ENCODE data around the gene RPUSD1. TPM values are rescaled to one million over a fixed set of nuclear protein-coding genes. Genes with fewer than 3 reads are reported as not detected.

Gene RPUSD1, protein sequence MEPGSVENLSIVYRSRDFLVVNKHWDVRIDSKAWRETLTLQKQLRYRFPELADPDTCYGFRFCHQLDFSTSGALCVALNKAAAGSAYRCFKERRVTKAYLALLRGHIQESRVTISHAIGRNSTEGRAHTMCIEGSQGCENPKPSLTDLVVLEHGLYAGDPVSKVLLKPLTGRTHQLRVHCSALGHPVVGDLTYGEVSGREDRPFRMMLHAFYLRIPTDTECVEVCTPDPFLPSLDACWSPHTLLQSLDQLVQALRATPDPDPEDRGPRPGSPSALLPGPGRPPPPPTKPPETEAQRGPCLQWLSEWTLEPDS
- total RNA-seq (2022; extraction: Qiagen RNA extraction): 36.3 to 54.3 TPM (median 50.8 TPM) in 5 replicates

DNA sequence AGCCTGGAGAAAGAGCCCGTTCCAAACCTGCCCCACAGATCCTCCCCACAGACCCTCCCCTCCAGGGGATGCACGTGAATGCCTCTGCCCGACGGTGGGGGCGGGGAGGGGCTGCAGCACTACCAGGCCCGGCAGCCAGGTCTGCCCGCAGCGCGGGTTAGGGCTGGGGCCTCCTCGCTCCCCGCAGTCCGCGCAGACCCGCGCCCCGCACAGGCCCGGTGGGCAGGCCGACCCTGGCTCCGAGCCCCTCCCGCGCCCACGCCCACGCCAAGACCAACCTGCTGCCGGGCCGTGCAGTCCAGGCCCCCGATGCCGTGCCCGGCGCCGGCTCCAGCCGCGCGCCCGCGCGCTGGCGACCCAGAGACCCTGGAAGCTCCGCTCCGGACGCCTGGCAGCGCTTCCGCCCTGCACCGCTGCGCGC lies at the start of gene RPUSD1:
TSS of gene RPUSD1 (minus strand) at position 404 of the 421 bp plus-strand sequence. CDS start 644 bp downstream, outside the sequence.

DNA sequence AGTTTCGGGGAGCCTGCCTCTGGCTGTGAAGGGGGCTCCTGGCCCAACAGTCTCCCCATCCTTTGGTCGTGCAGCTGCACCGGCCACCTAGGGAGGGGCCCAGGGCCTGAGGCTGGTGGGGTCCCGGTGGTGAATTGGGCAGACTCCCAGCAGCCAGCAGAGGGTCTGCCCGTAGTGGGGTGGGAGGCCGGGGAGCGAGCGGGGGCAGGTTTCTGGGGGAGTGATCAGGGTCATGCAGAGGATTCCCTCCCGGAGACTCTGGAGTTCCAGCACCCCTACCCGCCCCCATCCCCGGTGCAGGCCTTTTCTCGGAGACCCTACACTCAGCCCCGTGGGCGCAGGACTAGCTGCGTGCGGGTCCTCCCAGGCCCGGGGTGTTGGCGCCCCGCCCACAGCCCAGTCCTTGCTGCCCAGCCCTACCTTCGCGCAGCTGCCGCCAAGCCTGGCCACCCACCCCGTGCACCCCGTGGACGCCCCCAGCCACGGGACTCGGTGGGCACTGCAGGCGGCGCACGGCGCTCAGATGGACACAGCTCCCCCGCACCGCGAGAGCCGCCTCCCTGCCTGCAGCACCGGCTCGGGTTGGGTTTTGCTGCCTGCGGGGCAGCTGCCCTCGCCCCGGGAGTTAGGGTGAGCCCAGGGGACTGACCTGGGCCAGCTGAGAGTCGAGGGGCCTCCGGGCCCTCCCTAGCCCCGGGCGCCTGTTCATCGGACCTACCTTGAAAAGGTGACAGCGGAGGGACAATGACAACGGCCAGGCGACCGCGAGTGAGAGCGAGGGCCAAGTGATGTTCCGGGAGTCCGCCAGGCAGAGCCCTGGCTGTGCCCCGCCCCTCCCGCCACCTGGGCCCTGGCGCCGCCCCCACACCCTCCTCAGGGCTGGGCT lies 12.0 kb upstream of the RPUSD1 start, which contains the start of gene GNG13:
TSS of gene GNG13 (minus strand) at position 787 of the 886 bp plus-strand sequence. CDS start 1,657 bp downstream, outside the sequence.

DNA sequence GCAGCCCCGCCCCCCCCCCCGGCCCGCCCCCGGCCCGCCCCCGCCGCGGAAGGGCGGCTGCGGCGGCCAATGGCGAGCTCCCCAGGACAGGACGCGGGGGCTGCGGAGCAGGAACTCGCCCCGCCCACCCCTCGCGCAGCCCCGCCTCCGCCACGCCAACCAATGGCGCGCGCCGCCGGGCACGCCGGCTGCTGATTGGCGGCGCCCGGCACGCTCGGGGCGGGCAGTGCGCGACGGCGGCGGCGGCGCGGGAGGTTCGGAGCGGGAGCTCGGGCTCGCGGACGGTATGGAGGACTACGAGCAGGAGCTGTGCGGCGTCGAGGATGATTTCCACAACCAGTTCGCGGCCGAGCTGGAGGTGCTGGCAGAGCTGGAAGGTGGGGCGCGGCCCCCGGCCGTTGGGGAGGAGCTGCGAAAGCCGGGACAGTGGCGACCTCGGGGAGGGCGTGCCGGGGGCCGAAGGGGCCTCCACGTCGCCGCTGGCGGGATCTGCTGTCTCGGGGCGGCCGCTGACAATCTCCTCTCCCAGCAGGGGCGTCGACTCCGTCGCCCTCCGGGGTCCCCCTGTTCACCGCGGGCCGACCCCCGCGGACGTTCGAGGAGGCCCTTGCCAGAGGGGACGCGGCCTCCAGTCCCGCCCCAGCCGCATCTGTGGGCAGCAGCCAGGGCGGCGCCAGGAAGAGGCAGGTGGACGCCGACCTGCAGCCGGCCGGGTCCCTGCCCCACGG lies 382 bp upstream of the RPUSD1 start, which contains the start of gene CHTF18:
TSS of gene CHTF18 (plus strand) at position 222 of the 728 bp plus-strand sequence. CDS start at position 287, 65 bp downstream.

DNA sequence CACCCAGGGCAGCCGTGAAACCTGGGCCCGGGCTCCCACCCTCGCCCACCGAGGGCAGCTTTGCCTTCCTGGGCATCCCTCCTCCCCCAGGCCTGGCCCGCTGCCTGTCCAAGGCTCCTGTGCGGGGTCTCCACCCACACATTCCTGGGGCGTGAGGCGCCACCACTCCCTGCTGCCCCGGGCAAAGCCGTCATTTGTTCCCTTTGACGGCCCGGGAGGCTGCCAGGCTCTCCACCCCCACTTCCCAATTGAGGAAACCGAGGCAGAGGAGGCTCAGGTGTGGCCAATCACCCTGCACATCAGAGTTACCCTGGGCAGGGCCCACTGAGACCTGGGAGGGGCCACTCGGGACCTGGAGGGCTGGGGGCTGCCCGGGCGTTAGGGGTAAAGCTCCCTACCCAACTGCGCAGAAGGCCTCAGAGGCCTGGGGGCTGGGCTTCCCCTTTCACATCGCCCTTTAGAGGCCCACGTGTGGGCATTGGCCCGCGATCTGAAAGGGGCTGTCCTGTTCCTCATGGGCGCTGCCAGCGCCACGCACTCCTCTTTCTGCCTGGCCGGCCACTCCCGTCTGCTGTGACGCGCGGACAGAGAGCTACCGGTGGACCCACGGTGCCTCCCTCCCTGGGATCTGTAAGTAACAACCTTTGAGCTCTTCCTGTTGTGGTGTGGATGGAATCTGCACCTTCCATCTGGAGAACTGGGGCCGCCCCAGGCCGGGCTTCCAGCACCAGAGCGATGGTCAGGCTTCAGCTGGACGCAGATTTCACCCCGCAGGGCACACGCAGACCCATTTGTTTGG lies 27.4 kb downstream of the RPUSD1 start, which contains the start of gene MSLN:
TSS of gene MSLN (plus strand) at position 190 of the 799 bp plus-strand sequence. CDS start 1,947 bp downstream, outside the sequence.

DNA sequence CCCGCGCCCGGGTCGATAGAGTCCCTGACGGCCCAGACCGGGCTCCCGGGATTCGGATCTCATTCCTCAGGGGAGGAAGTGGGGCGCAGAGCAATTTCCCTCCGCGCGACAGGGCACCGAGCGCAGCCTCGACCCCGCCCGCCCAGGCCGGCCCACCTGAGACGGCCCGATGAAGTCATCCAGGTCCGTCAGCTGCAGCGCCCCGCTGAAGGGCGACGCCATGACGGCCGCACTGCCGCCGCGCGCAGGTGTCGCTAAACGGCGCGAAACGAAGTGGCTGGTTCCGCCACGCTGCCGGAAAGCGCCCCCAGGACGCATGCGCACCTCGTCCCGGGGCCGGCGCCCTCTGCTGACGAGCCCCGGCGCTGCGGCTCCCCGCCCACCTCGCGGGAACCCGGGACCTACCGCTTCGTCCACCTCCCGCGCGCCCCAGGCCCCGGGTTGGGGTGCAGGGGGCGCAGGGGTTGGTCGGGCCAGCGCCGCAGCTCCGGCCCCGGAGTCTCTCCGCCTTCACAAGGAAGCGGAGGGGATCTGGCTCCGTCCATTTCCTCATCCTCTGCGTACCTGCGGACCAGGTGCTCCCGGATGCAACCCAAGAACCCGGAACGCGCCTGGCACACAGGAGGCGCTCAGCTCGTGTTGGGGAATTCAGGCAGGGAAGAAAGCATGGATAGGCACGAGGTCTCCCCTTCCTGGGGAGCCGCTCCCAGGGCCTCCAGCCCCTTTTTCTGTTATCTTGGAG lies 47.2 kb downstream of the RPUSD1 start, which contains the start of gene CIAO3:
TSS of gene CIAO3 (minus strand) at position 234 of the 742 bp plus-strand sequence. CDS start at position 222, 12 bp downstream.

Other genes with a start within 250 kb of the RPUSD1 start
- gene PRR35, start 228.0 kb downstream of the RPUSD1 start, total RNA-seq (2022; extraction: Qiagen RNA extraction): 0.14 to 0.22 TPM (median 0.16 TPM) in 5 replicates
- gene NHLRC4, start 221.4 kb downstream of the RPUSD1 start, total RNA-seq (2022; extraction: Qiagen RNA extraction): 0.17 to 0.32 TPM (median 0.23 TPM) in 5 replicates
- gene PIGQ, start 218.4 kb downstream of the RPUSD1 start, total RNA-seq (2022; extraction: Qiagen RNA extraction): 30.4 to 41.6 TPM (median 38.8 TPM) in 5 replicates
- 14.8 to 19.3 TPM (median 17.6 TPM) in 5 replicates for gene RAB40C, start 198.3 kb downstream of the RPUSD1 start, total RNA-seq (2022; extraction: Qiagen RNA extraction)
- gene WFIKKN1, start 157.4 kb downstream of the RPUSD1 start, total RNA-seq (2022; extraction: Qiagen RNA extraction): 0.10 to 0.23 TPM (median 0.18 TPM) in 5 replicates
- 63.7 to 140 TPM (median 135 TPM) in 5 replicates for gene METTL26, start 152.1 kb downstream of the RPUSD1 start, total RNA-seq (2022; extraction: Qiagen RNA extraction)
- gene MCRIP2, start 146.6 kb downstream of the RPUSD1 start, total RNA-seq (2022; extraction: Qiagen RNA extraction): 18.5 to 43.3 TPM (median 40.9 TPM) in 5 replicates
- 18.5 to 27.3 TPM (median 24.3 TPM) in 5 replicates for gene WDR90, start 139.0 kb downstream of the RPUSD1 start, total RNA-seq (2022; extraction: Qiagen RNA extraction)
- gene RHOT2, start 120.2 kb downstream of the RPUSD1 start, total RNA-seq (2022; extraction: Qiagen RNA extraction): 70.8 to 97.1 TPM (median 87.4 TPM) in 5 replicates
- 0.63 to 1.6 TPM (median 1.1 TPM) in 5 replicates for gene RHBDL1, start 112.7 kb downstream of the RPUSD1 start, total RNA-seq (2022; extraction: Qiagen RNA extraction)
- gene STUB1, start 108.0 kb downstream of the RPUSD1 start, total RNA-seq (2022; extraction: Qiagen RNA extraction): 79.2 to 127 TPM (median 122 TPM) in 5 replicates
- 73.2 to 80.1 TPM (median 77.6 TPM) in 5 replicates for gene JMJD8, start 104.0 kb downstream of the RPUSD1 start, total RNA-seq (2022; extraction: Qiagen RNA extraction)
- gene WDR24, start 98.0 kb downstream of the RPUSD1 start, total RNA-seq (2022; extraction: Qiagen RNA extraction): 5.3 to 6.9 TPM (median 6.1 TPM) in 5 replicates
- gene FBXL16, start 82.6 kb downstream of the RPUSD1 start, total RNA-seq (2022; extraction: Qiagen RNA extraction): 11.9 to 16.3 TPM (median 12.7 TPM) in 5 replicates
- 58.6 to 221 TPM (median 196 TPM) in 5 replicates for gene METRN, start 73.3 kb downstream of the RPUSD1 start, total RNA-seq (2022; extraction: Qiagen RNA extraction)
- 23.4 to 64.7 TPM (median 56.5 TPM) in 5 replicates for gene ANTKMT, start 67.2 kb downstream of the RPUSD1 start, total RNA-seq (2022; extraction: Qiagen RNA extraction)
- gene CCDC78, start 61.9 kb downstream of the RPUSD1 start, total RNA-seq (2022; extraction: Qiagen RNA extraction): 5.0 to 6.3 TPM (median 5.8 TPM) in 5 replicates
- 16.0 to 19.2 TPM (median 18.8 TPM) in 5 replicates for gene HAGHL, start 61.3 kb downstream of the RPUSD1 start, total RNA-seq (2022; extraction: Qiagen RNA extraction)
- 25.8 to 31.1 TPM (median 27.7 TPM) in 5 replicates for gene CIAO3, start 47.4 kb downstream of the RPUSD1 start, total RNA-seq (2022; extraction: Qiagen RNA extraction)
- 2.5 to 4.0 TPM (median 3.1 TPM) in 5 replicates for gene MSLN, start 27.6 kb downstream of the RPUSD1 start, total RNA-seq (2022; extraction: Qiagen RNA extraction)
- 16.6 to 25.7 TPM (median 24.4 TPM) in 5 replicates for gene CHTF18, start 239 bp upstream of the RPUSD1 start, total RNA-seq (2022; extraction: Qiagen RNA extraction)
- 0.14 TPM in 1 of 5 replicates, not detected in the others for gene GNG13, start 12.4 kb upstream of the RPUSD1 start, total RNA-seq (2022; extraction: Qiagen RNA extraction)
- gene LMF1, start 182.6 kb upstream of the RPUSD1 start, total RNA-seq (2022; extraction: Qiagen RNA extraction): 8.4 to 14.3 TPM (median 9.5 TPM) in 5 replicates
- 2.1 to 3.0 TPM (median 2.7 TPM) in 5 replicates for gene SOX8, start 193.4 kb upstream of the RPUSD1 start, total RNA-seq (2022; extraction: Qiagen RNA extraction)

All from A549 treated with Hydrocortisone at 1 μM for 4 hours (cell line).